CD14-positive monocyte (primary cell): Measurements from ENCODE around the gene CBX1. TPM values are rescaled to one million over a fixed set of nuclear protein-coding genes. Genes with fewer than 3 reads are reported as not detected.
A peak's percentile ranks its signal among the peaks of the same experiment; 100 is the strongest.

Source experiments
- DNase-seq, 3 donors: peaks; one replicate each; pipeline ENCODE4 v3.0.0-alpha.2; 2011 to 2022
- H2AFZ ChIP-seq: 2 replicates; pipeline ENCODE4 v1.6.0; 2012; ENCODE audit warnings: mild to moderate bottlenecking, low read depth, low read length, inconsistent platforms; ENCODE audit not compliant: insufficient read depth, poor library complexity, severe bottlenecking
- H3K27ac ChIP-seq, 2 donors: 1 replicate in 1 of 2; 2 replicates in 1 of 2; pipeline ENCODE4 v1.5.1; 2012 to 2013; ENCODE audit warnings: low read length in 2 of 2, control low read depth in 1 of 2, inconsistent platforms in 1 of 2, low read depth in 1 of 2, mild to moderate bottlenecking in 1 of 2
- H3K27me3 ChIP-seq, 2 donors: one replicate each; pipeline versions ENCODE4 v1.6.0 to v1.6.1; 2011 to 2013; ENCODE audit warnings: low read length in 2 of 2; ENCODE audit not compliant: control insufficient read depth in 2 of 2, insufficient read depth in 2 of 2
- H3K36me3 ChIP-seq, 2 donors: replicated peaks in 1 of 2; 1 replicate in 1 of 2; 2 replicates in 1 of 2; pipeline versions ENCODE4 v1.5.1 to v1.6.1; 2012 to 2013; ENCODE audit warnings: low read length in 2 of 2, control low read depth in 1 of 2, inconsistent platforms in 1 of 2, mild to moderate bottlenecking in 1 of 2; ENCODE audit not compliant: insufficient read depth in 2 of 2, control insufficient read depth in 1 of 2
- H3K4me1 ChIP-seq, 2 donors: 1 replicate in 1 of 2; 2 replicates in 1 of 2; pipeline versions ENCODE4 v1.5.1 to v1.6.1; 2012 to 2013; ENCODE audit warnings: low read length in 2 of 2, control low read depth in 1 of 2, inconsistent platforms in 1 of 2, mild to moderate bottlenecking in 1 of 2, moderate library complexity in 1 of 2; ENCODE audit not compliant: insufficient read depth in 2 of 2, control insufficient read depth in 1 of 2
- H3K4me2 ChIP-seq: replicated peaks from 2 replicates; pipeline ENCODE3; 2012; ENCODE audit warnings: low read length, moderate library complexity, mild to moderate bottlenecking; ENCODE audit not compliant: poor library complexity, severe bottlenecking; ENCODE audit errors: extremely low read depth
- H3K4me3 ChIP-seq, 3 experiments: fragments of 200-600 bp in 1 of 3; sonication (generic) in 1 of 3; replicated peaks in 1 of 3; 1 replicate in 2 of 3; 2 replicates in 1 of 3; pipeline ENCODE4 v1.5.1; 2011 to 2013; ENCODE audit warnings: low read length in 3 of 3, mild to moderate bottlenecking in 3 of 3, control low read depth in 2 of 3, low read depth in 2 of 3, inconsistent platforms in 1 of 3, moderate library complexity in 1 of 3
- H3K79me2 ChIP-seq: 2 replicates; pipeline ENCODE4 v1.6.0; 2012; ENCODE audit warnings: mild to moderate bottlenecking, control low read depth, inconsistent platforms, low read length, moderate library complexity; ENCODE audit not compliant: insufficient read depth
- H3K9ac ChIP-seq: 2 replicates; pipeline ENCODE4 v1.6.0; 2017; ENCODE audit warnings: low read length, mild to moderate bottlenecking; ENCODE audit not compliant: insufficient read depth, poor library complexity, severe bottlenecking
- H3K9me3 ChIP-seq, 2 donors: replicated peaks in 1 of 2; 1 replicate in 1 of 2; 2 replicates in 1 of 2; pipeline versions ENCODE4 v1.5.1 to v1.6.1; 2012 to 2013; ENCODE audit warnings: low read length in 2 of 2, control low read depth in 1 of 2; ENCODE audit not compliant: control insufficient read depth in 1 of 2, insufficient read depth in 1 of 2
- H4K20me1 ChIP-seq: 2 replicates; pipeline ENCODE4 v1.6.0; 2012; ENCODE audit warnings: mild to moderate bottlenecking, low read length, control low read depth, moderate library complexity; ENCODE audit not compliant: insufficient read depth
- H3K27ac Mint-ChIP-seq, 7 donors: one replicate each; pipeline ENCODE4 v1.8.0; 2020; ENCODE audit warnings: mild to moderate bottlenecking in 7 of 7, mixed read lengths in 7 of 7, moderate library complexity in 6 of 7, inconsistent platforms in 2 of 7
- H3K27me3 Mint-ChIP-seq, 3 donors: one replicate each; pipeline ENCODE4 v1.8.0; 2021 to 2022; ENCODE audit warnings: low read depth in 3 of 3, mild to moderate bottlenecking in 3 of 3, mixed read lengths in 3 of 3, moderate library complexity in 3 of 3, inconsistent platforms in 1 of 3
- H3K36me3 Mint-ChIP-seq, 2 donors: one replicate each; pipeline ENCODE4 v1.8.0; 2020; ENCODE audit warnings: mixed read lengths in 2 of 2, inconsistent platforms in 1 of 2, mild to moderate bottlenecking in 1 of 2
- H3K4me1 Mint-ChIP-seq: one replicate; pipeline ENCODE4 v1.8.0; 2020; ENCODE audit warnings: mild to moderate bottlenecking, mixed read lengths
- H3K4me3 Mint-ChIP-seq, 2 donors: one replicate each; pipeline ENCODE4 v1.8.0; 2020; ENCODE audit warnings: mild to moderate bottlenecking in 2 of 2, mixed read lengths in 2 of 2, moderate library complexity in 1 of 2
- H3K9me3 Mint-ChIP-seq, 7 donors: one replicate each; pipeline ENCODE4 v1.8.0; 2020 to 2022; ENCODE audit warnings: mixed read lengths in 7 of 7, mild to moderate bottlenecking in 6 of 7, moderate library complexity in 6 of 7, inconsistent platforms in 2 of 7
- WGBS: methylation state at CpG from one replicate; pipeline ENCODE4 v1.1.5; 2013; ENCODE audit warnings: missing lambda C conversion rate; ENCODE audit not compliant: insufficient coverage; 5-methylcytosine and 5-hydroxymethylcytosine counted together
- intact Hi-C, 2 donors: fragments of 100-400 bp; cut with micrococcal nuclease; formaldehyde crosslinking; loops; one replicate each; pipeline versions ENCODE4 v1.15.0 to v1.15.1; 2023
- polyA plus RNA-seq, 3 donors: library from polyadenylated mRNA; depleted of rRNA in 1 of 3; unstranded in 2 of 3; stranded (reverse) in 1 of 3; fragments of 300-500 nt in 2 of 3; fragments of >200 nt in 1 of 3; fragmentation: Illumina TruSeq in 2 of 3; gene quantifications; 1 replicate in 2 of 3; 2 replicates in 1 of 3; pipeline ENCODE4 v1.2.3, GENCODE V29; 2012 to 2021
- TF ChIP-seq, protein P1 (sequence below): fragments of 200-600 bp; IDR thresholded peaks from one replicate; pipeline ENCODE4 v1.8.0; 2022; ENCODE audit warnings: antibody characterized with exemption, mild to moderate bottlenecking

The CBX1 gene
- polyA plus RNA-seq, 3 donors, result 12.5 to 18.2 (median 17.2) TPM

DNA sequence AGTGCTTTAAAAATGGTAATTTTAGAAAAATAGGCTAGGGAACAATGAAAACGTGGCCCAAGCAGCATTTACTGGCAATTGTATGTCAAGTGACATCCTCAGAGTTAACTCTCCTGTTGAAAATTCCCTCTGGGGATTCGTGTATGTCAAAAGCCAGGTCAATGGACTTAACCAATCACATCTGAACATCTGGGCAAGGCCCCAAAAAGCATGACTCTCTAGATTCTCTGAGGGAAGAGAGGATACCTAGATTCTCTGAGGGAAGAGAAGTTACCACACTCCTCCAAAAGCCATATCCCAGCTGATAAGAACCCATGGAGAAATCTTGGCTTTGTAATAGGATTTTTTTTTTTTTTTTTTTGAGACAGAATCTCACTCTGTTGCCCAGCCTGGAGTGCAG is 29.6 kb downstream of the CBX1 start:
- WGBS, result 90% methylated on average over 2 of the region's 2 CpGs
- H3K4me2 ChIP-seq, result no peak overlapping the region
- Mint-ChIP-seq H3K9me3 (no peaks in the 10 kb centered on the region), H3K27me3 (peaks cover 0 to 1% (median 0%) of the 10 kb centered on the region in 3 donors), H3K36me3 (peaks cover 58 to 78% of the 10 kb centered on the region in 2 donors), H3K27ac (no peak overlapping the region), H3K4me3 (no peak overlapping the region), H3K4me1 (no peaks in the 10 kb centered on the region)
- TF ChIP-seq, protein P1, sequence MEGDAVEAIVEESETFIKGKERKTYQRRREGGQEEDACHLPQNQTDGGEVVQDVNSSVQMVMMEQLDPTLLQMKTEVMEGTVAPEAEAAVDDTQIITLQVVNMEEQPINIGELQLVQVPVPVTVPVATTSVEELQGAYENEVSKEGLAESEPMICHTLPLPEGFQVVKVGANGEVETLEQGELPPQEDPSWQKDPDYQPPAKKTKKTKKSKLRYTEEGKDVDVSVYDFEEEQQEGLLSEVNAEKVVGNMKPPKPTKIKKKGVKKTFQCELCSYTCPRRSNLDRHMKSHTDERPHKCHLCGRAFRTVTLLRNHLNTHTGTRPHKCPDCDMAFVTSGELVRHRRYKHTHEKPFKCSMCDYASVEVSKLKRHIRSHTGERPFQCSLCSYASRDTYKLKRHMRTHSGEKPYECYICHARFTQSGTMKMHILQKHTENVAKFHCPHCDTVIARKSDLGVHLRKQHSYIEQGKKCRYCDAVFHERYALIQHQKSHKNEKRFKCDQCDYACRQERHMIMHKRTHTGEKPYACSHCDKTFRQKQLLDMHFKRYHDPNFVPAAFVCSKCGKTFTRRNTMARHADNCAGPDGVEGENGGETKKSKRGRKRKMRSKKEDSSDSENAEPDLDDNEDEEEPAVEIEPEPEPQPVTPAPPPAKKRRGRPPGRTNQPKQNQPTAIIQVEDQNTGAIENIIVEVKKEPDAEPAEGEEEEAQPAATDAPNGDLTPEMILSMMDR, result no peak
- intact Hi-C loops, result no loop called here
- no peak overlapping the region for H3K4me3 ChIP-seq
- H3K27me3 ChIP-seq, result no peaks in the 10 kb centered on the region
- no peak overlapping the region for H3K9ac ChIP-seq
- no peak overlapping the region for H2AFZ ChIP-seq
- H4K20me1 ChIP-seq, result peaks cover 8% of the 10 kb centered on the region
- H3K27ac ChIP-seq, result no peak overlapping the region
- no peaks in the 10 kb centered on the region for H3K9me3 ChIP-seq
- no peaks in the 10 kb centered on the region for H3K79me2 ChIP-seq
- peaks cover 50 to 96% of the 10 kb centered on the region in 2 donors for H3K36me3 ChIP-seq
- DNase-seq, result no peak
- H3K4me1 ChIP-seq, result no peaks in the 10 kb centered on the region

DNA sequence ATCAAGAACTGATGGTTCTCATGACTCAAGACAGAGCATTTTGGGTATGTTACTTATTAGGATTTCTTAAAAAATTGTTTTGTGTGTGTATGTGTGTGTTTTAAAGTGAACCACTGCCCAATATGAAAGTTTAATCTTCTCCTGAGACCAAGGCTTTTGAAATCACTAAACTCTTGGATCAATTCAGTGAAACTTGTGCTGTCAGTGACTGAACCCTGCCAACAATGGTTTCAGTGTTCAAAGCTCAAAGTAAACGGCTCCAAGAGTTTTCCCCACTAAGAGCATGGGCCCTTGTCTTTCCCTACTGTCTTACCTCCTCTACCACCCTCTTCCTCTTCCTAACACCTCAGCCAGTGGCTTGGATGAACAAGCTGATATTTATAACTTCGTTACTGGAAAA is 31.1 kb downstream of the CBX1 start:
- H3K9me3 Mint-ChIP-seq, result no peaks in the 10 kb centered on the region
- Histone ChIP-seq H3K9ac (no peak overlapping the region), H3K79me2 (no peaks in the 10 kb centered on the region), H3K27me3 (no peaks in the 10 kb centered on the region), H3K27ac (no peak overlapping the region), H3K4me1 (no peaks in the 10 kb centered on the region), H3K36me3 (peaks cover 39 to 94% of the 10 kb centered on the region in 2 donors), H3K4me2 (no peak overlapping the region), H3K4me3 (no peak overlapping the region), H2AFZ (no peak overlapping the region), H3K9me3 (no peaks in the 10 kb centered on the region), H4K20me1 (peaks cover 8% of the 10 kb centered on the region)
- WGBS, result 100% methylated on average over 1 of the region's 2 CpGs
- peaks cover 57 to 79% of the 10 kb centered on the region in 2 donors for H3K36me3 Mint-ChIP-seq
- H3K27ac Mint-ChIP-seq, result peak overlapping the region in 1 of 7 donors; percentile 27
- no peak overlapping the region for H3K4me3 Mint-ChIP-seq
- peaks cover 0 to 3% (median 1%) of the 10 kb centered on the region in 3 donors for H3K27me3 Mint-ChIP-seq
- DNase-seq, result no peak
- TF ChIP-seq, protein P1, result no peak
- intact Hi-C loops, result no loop called here
- H3K4me1 Mint-ChIP-seq, result peaks cover 1% of the 10 kb centered on the region
